CD4-positive, alpha-beta T cell treated with Interleukin-10 for 1 hour (primary cell): ENCODE data around the gene CYP26C1.

Experiments used
- DNase-seq: peaks from one replicate; pipeline ENCODE4 v3.0.0-alpha.2; 2020

The CYP26C1 gene

GRCh38 chr10:93064874-93065660 is 4.5 kb downstream of the CYP26C1 start:
- DNase-seq: no peak

GRCh38 chr10:93065675-93066543 is 5.3 kb downstream of the CYP26C1 start:
- no peak for DNase-seq

- no peak for DNase-seq
Observed at GRCh38 chr10:93066544-93066913, 5.9 kb downstream of the CYP26C1 start.

- no peak for DNase-seq
Observed at GRCh38 chr10:93067443-93068365, 7.1 kb downstream of the CYP26C1 start.

- DNase-seq: no peak
Observed at GRCh38 chr10:93068411-93069244, 8.0 kb downstream of the CYP26C1 start.

DNA sequence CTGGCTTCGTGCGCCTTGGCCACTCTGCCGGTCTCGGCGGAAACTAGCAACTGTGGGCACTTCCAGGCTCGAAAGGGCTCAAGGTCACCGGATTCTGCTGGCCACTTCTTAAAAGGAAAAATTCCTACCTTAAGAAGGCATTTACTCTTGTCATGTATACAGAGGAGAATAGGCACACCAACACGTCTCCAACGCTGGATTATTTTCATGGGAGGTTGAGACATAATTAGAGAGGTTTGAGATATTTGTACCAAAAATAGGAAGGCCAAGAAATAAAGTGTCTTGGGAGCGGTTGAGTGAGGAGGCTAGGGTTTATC is 8.6 kb downstream of the CYP26C1 start:
- DNase-seq: no peak

DNA sequence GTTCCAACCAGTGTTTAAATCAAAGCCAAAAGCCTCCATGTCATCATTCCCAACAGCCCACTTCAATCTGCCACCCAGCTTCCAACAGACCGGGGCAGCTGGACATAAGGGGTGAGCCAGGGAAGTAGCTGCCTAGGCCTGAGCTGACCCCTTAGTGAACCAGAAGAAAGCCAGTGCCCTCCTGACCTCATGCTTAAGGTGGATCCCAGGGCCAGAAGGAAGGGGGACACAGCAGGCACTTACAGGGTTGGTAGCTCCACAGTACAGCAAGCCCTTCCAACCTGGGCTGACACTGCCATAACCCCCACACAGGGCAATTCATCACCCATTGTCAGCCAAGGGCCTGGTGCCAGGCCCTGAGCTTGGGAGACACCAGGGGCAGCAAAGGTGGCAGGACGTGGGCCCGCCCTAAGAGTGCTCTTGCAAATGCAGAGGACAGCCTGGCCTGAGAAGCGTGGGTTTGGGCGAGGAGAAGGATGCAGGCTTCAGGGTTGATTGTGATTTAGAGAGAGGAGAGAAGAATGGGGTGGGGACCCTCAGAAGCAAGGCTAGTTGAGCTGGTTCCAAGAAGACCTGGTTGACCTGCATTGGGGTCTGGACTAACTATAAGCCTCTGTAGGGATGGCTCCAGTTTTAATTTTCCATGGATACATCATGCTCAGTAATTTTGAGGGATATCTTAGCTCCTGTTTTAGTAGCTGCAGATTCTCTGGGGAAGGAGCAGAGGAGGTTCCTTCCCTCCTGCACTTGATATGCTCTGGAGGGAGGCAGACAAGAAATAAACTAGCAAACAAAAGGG is 10.0 kb downstream of the CYP26C1 start:
- no peak for DNase-seq

GRCh38 chr10:93071177-93071472 is 10.5 kb downstream of the CYP26C1 start:
- no peak for DNase-seq

GRCh38 chr10:93071674-93072224 is 11.2 kb downstream of the CYP26C1 start:
- no peak for DNase-seq

DNA sequence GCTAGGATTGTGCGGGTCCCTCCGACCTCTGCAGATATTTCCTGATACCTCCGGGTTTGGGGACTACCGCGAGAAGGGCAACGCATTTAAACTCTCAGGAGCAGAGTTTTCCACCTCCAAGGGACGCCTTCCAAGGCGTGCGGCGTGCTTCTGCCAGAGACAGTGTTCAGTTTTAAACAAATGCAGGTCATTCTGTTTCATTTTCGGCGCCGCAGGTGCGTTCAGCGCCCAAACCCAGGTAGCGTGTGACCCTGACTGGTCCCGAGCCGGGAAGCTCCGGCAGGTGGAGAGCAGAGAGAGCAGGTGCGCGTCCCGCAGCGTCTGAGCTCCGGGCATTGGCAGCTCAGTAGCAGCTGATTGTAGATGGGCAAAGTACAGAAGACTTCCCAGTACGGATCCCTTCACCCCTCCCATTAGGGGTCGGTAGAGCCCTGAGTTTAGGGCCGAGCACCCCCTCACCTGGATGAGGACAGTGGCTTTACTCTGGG is 11.7 kb downstream of the CYP26C1 start:
- DNase-seq: no peak

- DNase-seq: no peak
Observed at GRCh38 chr10:93072713-93073538, 12.3 kb downstream of the CYP26C1 start.

DNA sequence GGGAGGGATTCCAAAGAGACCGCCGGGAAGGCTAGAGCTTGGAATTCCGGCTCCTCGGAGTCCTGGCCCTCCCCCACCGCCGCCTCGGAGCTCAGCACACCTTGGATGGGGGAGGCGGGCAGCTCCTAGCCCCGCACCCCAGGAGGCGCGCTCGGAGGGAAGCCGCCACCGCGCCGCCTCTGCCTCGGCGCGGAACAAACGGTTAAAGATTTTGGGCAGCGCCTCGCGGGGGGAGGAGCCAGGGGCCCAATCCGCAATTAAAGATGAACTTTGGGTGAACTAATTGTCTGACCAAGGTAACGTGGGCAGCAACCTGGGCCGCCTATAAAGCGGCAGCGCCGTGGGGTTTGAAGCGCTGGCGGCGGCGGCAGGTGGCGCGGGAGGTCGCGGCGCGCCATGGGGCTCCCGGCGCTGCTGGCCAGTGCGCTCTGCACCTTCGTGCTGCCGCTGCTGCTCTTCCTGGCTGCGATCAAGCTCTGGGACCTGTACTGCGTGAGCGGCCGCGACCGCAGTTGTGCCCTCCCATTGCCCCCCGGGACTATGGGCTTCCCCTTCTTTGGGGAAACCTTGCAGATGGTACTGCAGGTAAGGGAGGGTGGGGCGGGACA is 13.0 kb downstream of the CYP26C1 start, which contains the start of gene CYP26A1:
TSS of gene CYP26A1 (plus strand) at position 355 of the 608 bp plus-strand sequence. CDS start at position 397, 42 bp downstream.
- DNase-seq: no peak

DNA sequence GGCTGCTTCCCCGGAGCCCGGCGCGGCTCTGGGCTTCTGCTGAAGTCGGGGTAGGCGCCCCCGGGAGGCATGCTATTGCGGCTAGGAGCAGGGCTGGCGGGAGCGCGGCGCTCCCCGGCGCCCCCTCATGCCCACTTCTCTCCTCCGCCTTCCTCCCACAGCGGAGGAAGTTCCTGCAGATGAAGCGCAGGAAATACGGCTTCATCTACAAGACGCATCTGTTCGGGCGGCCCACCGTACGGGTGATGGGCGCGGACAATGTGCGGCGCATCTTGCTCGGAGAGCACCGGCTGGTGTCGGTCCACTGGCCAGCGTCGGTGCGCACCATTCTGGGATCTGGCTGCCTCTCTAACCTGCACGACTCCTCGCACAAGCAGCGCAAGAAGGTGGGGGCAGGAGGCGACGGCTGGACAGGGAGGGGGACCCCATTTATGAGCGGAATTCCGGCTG is 13.6 kb downstream of the CYP26C1 start:
- DNase-seq: no peak

DNA sequence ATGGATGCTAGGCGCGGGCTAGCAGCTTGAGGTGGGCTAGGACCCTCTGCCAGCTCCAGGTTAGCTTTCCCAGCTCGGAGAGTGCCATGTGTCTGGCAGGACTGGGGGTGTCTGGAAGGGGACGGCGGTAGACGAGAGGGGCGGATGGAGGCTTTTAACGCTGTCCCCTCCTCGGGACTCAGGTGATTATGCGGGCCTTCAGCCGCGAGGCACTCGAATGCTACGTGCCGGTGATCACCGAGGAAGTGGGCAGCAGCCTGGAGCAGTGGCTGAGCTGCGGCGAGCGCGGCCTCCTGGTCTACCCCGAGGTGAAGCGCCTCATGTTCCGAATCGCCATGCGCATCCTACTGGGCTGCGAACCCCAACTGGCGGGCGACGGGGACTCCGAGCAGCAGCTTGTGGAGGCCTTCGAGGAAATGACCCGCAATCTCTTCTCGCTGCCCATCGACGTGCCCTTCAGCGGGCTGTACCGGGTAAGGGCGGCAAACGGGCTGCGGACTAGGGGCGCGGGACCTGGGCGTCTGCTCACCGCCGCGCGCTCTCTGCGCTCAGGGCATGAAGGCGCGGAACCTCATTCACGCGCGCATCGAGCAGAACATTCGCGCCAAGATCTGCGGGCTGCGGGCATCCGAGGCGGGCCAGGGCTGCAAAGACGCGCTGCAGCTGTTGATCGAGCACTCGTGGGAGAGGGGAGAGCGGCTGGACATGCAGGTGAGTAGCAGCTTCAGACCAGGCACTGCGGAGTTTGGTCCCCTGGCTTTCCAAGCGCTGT is 14.2 kb downstream of the CYP26C1 start:
- no peak for DNase-seq

DNA sequence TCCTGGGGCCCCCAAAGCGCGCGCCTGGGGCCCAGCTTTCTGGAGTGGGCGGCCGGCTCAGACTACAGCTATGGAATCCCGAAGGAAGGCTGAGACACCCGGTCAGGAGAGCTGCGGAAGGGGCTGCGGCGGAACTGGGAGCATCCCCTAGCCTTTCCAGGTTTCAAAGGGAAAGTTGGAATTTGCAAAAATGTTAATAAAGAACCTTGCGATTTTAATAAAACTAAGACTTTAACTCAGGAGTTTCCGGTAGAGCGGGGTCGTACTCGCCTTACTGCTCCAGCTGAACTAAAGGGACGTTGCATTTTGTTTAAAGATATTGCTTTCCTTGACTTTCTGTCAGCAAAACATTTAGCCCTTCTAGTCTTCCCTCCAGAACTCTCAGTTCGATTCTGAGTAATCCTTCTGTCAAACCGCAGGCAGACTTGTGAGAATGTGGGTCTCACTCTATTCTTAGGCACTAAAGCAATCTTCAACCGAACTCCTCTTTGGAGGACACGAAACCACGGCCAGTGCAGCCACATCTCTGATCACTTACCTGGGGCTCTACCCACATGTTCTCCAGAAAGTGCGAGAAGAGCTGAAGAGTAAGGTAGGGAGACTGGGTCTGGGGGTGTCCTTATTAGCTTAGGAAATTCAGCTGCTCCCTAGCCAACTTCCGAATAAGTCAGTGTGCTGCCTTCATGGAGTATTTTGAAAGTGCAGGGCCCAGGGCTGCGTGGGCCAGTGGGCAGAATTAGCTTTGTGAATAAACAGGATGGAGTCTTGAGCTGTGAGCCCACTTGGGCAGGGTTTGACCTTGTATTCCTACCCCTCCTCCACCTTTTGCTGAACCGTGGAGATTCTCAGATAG is 15.0 kb downstream of the CYP26C1 start:
- no peak for DNase-seq

- DNase-seq: no peak
Observed at GRCh38 chr10:93076871-93077270, 16.3 kb downstream of the CYP26C1 start.

DNA sequence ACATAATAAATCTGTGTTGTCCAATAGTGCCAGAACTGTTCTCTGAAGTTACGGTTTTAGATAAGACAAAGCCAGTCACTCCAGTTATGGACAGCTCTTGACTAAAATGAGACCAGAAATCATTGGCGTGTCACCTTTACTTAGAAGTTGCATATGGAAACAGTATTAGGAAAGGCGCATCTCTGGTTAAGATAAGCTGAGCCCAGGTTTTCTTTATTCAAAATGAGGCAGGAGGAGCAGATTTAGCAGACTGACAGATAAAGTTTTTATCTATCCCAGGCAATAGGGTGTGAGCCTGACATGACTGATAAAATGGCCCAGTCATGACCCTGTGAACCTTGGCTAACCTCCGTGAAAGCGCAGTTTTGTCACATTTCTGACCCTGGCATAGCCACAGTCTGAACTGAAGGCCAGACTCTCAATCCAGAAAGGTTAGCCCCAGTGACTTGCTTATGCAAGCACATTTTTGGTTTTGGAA is 17.3 kb downstream of the CYP26C1 start:
- no peak for DNase-seq
